Measurements from ENCODE around the gene NEUROG1.
"Not testable (repeated sequence)": the region's sequence is repeated elsewhere in the genome, so short reads cannot be mapped to it uniquely, and the experiment has no call there.

Gene NEUROG1

DNA sequence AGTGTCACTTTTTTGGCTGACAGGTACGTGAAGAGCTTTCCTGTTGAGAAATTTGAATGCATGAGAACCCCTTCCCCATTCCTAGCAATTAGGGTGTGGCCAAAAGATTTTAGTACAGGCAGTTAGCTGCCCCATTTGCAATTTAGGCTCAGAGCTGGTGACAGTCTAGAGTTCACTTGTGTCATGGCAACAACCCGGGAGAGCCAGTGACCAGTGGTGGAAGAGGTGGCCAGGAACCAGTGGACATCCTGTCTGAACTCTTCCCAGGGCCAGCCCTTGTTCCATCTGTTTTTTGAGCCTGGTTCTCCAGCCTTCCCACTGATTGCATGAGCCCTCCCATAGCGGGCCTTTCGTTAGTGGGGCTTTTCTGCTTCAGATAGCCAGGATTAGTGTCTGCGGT is 2.5 kb upstream of the NEUROG1 start:
- DNase-seq (ENCODE audit: extremely low read depth in 1 of 2, low read depth in 1 of 2): no peak

- DNase-seq (ENCODE audit: extremely low read depth in 1 of 2, low read depth in 1 of 2): no peak
These were observed 2.0 kb upstream of the NEUROG1 start for GRCh38 chr5:135537745-135538144.

- no peak for DNase-seq (ENCODE audit: extremely low read depth in 1 of 2, low read depth in 1 of 2)
These were observed 1.5 kb upstream of the NEUROG1 start for GRCh38 chr5:135537271-135537670.

DNA sequence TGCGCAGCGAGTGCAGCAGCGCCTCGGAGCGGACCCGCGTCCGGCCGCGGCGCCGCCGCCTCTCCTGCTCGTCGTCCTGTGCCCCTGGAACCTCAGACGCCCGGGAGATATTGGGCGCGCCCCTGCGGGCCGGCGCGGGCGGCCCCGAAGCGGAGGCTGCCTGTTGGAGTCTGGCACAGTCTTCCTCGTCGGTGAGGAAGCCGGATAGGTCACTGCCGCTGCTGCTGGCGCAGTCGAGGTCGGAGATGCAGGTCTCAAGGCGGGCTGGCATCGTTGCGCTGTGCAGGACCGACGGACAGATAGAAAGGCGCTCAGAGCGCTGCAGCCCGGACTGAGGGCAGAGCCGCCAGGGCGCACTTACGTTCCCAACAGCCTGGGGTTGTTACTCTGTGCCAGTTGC is 344 bp downstream of the NEUROG1 start:
- no peak for DNase-seq (ENCODE audit: extremely low read depth in 1 of 2, low read depth in 1 of 2)

DNA sequence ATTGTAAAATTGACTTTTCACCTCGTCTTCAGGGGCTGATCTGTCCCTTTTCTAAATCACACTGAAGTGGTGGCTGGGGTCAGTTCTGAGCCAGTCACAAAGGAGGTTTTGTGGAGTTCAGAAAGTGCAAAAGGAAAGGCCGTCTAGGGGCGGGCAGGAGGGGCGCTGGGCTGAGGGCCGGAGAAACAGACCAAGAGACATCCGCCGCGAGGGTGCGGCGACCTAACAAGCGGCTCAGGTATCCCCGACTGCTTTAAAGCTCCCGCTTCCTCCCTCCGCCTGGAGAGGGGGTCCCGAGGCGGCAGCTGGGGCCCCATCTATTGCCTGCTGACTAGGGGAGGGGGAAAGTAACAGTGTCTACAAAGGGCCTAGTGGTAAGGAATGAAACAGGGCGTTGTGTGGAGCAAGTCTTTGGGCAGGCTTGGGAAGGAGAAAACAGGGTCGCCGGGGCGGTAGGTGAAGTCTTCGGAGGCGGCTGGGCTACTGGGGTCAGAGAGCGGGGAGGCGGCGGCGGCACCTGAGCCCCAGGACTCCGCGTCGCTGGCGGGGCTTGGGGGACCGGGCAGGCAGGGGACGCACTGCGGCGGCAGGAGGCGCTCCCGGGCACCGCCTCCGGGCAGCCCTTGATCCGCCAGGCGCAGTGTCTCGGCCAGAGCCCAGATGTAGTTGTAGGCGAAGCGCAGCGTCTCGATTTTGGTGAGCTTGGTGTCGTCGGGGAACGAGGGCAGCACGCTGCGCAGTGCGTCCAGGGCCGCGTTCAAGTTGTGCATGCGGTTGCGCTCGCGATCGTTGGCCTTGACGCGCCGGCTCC is 950 bp downstream of the NEUROG1 start:
- DNase-seq (ENCODE audit: extremely low read depth in 1 of 2, low read depth in 1 of 2): no peak

DNA sequence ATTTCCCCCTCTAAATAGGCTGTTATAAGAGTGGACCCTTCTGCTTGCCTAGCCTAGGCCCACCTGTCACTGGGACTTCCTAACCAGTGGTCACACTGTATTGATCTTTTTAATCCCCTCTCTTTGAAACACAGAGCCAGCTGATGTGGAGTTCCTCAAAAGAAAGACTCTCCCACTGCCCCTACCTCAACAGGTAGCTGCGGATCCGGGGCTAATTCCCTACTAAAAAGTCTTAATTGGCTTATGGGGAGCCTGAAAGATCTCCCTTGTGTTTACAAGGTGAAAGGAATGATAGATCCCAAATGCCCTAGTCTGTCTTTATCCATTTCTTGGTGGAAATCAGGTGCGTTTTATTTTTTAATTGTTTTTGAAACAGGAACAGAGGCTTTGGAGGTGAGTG is 2.0 kb downstream of the NEUROG1 start:
- no peak for DNase-seq (ENCODE audit: extremely low read depth in 1 of 2, low read depth in 1 of 2)

- no peak for DNase-seq (ENCODE audit: extremely low read depth in 1 of 2, low read depth in 1 of 2)
These were observed 2.4 kb downstream of the NEUROG1 start for GRCh38 chr5:135533334-135533733.

- not testable (repeated sequence) for DNase-seq (ENCODE audit: extremely low read depth in 1 of 2, low read depth in 1 of 2)
These were observed 6.2 kb downstream of the NEUROG1 start for GRCh38 chr5:135529576-135529975.

- no peak for DNase-seq (ENCODE audit: extremely low read depth in 1 of 2, low read depth in 1 of 2)
These were observed 8.8 kb downstream of the NEUROG1 start for GRCh38 chr5:135526924-135527323.

DNA sequence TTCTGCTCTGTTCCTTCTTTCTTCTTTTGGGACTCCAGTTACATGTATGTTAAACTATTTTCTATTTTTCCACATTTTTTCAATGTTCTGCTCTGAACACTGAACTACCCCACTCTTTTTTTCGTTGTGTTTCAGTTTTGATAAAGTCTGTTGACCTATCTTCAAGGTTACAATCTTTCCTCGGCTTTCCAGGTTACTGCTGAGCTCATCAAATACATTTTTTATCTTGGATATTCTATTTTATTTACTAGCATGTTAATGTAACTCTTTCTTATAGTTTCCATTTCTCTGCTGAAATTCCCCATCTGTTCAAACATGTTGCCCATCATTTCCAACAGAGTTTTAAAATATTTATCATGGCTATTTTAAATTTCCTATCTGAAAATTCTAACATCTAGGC is 13.8 kb downstream of the NEUROG1 start:
- no peak for DNase-seq (ENCODE audit: extremely low read depth in 1 of 2, low read depth in 1 of 2)

DNA sequence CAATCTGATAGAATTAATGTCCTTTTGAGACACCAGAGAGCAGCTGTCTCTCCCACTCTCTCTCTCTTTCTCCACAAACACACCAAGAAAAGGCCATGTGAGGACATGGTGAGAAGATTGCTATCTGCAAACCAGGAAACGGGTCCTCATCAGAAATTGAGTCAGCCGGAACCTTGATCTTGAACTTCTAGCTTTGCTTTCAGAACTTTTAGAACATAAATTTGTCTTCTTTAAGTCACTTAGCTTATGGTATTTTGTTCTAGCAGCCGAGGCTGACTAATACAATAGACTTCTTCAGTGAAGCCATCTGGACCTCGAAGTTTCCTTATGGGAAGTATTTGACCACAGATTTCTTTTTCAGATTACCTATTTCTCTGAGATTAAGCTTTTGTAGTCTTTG is 18.1 kb downstream of the NEUROG1 start:
- DNase-seq (ENCODE audit: extremely low read depth in 1 of 2, low read depth in 1 of 2): no peak

DNA sequence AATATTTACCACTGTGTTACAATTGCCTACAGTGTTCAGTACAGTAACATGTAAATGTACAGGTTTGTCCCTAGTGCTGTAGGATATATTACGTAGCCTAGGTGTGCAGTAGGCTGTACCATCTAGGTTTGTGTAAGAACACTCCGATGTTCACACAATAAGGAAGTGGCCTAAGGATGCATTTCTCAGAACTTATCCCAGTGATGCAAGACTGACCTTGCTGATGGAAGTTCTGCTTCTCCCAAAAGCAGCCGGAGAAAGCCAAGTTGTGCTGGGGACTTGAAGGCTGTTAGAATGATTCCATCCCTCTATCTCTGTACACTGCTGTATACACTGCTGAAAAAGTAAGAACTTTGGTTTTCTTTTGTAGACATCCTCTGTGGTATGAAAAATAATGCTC is 21.6 kb downstream of the NEUROG1 start:
- DNase-seq (ENCODE audit: extremely low read depth in 1 of 2, low read depth in 1 of 2): no peak

GRCh38 chr5:135511761-135512575 is 23.8 kb downstream of the NEUROG1 start:
- no peak for DNase-seq (ENCODE audit: extremely low read depth in 1 of 2, low read depth in 1 of 2)

- DNase-seq (ENCODE audit: extremely low read depth in 1 of 2, low read depth in 1 of 2): no peak
These were observed 25.8 kb downstream of the NEUROG1 start for GRCh38 chr5:135509995-135510394.

DNA sequence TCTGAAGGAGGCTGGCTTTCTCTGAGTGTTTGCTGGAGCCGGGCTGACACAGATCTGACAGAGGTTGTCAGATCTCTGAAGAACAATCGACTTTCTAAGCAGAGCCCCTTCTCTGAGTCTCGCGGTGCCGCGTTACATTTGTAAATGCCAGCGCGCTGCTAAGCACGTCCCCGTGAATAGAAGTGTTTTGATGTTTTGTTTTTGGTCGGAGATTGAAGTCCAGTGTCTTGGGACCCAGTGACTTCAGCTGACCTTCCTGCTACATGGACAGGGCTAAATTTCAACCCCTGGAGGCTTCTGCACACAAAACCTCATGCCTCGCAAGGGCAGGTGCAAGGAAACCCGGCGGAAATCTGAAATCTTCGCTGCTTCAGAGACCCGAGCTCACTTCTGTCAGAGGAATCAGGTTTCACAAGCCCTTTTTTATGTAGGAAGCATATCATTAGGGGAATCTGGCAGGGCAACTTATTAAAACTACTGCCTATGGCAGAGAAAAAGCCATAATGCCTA is 27.2 kb downstream of the NEUROG1 start:
- no peak for DNase-seq (ENCODE audit: extremely low read depth in 1 of 2, low read depth in 1 of 2)

DNA sequence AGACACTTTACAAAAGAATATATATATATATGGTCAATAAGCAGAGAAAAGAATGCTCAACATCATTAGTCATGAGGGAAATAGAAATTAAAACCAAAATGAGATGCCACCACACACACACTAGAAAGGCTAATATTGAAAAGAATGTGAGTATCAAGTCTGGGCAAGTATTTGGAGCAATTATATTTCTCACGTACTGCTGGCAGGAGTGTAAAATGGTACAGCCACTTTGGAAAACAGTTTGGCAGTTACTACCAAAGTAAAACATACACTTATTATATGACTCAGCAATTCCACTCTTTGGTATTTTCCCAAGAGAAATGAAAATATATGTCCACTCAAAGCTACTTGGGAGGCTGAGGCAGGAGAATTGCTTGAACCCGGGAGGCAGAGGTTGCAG is 29.8 kb downstream of the NEUROG1 start:
- DNase-seq (ENCODE audit: extremely low read depth in 1 of 2, low read depth in 1 of 2): no peak

- DNase-seq (ENCODE audit: extremely low read depth in 1 of 2, low read depth in 1 of 2): no peak
These were observed 31.4 kb downstream of the NEUROG1 start for GRCh38 chr5:135504376-135504775.

- DNase-seq (ENCODE audit: extremely low read depth in 1 of 2, low read depth in 1 of 2): no peak
These were observed 31.9 kb downstream of the NEUROG1 start for GRCh38 chr5:135503871-135504270.

DNA sequence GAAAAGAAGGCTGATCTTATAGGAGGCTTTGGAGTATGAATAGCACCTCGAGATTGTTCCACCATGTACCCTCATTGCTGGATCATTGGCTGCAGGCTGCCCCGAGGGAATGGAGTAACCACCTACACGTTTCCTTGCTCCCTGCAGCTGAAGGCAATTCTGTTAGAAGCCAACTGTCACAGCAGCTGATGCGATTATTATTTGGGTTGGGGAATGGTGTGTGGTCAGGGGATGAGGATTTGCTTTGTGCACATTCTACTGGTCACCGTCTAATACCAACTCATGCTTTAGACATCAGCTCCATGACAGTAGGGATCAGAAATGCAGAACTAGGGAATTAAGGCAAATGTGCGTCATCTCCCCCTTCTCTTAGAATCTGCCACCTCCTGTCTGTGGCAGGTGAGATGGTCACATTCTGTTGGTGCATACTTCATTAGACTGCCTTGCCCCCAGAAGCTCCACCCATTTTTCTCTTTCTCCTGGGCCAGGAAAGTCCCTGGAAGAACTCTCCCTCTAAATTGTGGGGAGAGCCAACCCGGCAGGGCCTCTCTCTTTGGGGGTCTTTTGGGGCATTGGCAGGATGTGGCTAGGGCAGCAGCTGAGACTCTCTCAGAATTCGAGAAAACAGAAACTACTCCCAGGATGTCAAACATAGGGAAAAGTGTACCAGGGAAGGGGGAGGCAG is 32.8 kb downstream of the NEUROG1 start:
- DNase-seq (ENCODE audit: extremely low read depth in 1 of 2, low read depth in 1 of 2): no peak

DNA sequence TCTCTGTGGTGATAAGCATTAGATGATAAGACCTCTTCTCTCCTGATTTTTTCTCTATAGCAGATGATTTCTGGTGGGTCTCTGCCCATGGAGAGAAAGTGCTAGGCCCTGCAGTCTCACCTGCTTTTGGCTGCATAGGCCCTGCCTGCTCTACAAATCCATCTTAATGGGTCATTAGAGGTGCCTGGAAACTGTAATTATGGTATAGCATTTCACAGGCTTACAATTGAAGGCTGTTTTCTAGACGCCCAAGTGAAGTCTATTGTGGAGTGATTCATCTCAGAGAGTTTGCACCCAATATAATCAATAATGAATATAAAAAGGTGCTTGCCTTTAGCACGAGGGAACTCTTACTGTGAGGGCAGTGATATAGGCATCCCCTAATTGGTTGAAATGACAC is 33.8 kb downstream of the NEUROG1 start:
- DNase-seq (ENCODE audit: extremely low read depth in 1 of 2, low read depth in 1 of 2): no peak

GRCh38 chr5:135498637-135498995 is 37.1 kb downstream of the NEUROG1 start:
- no peak for DNase-seq (ENCODE audit: extremely low read depth in 1 of 2, low read depth in 1 of 2)
